ENCODE measurements around the gene PBX4. TPM values are rescaled to one million over a fixed set of nuclear protein-coding genes. Genes with fewer than 3 reads are reported as not detected.

PBX4 gene
- total and polyA plus RNA-seq, 12 donors = 0.28 to 6.3 (median 0.81) TPM; not detected in 4

DNA sequence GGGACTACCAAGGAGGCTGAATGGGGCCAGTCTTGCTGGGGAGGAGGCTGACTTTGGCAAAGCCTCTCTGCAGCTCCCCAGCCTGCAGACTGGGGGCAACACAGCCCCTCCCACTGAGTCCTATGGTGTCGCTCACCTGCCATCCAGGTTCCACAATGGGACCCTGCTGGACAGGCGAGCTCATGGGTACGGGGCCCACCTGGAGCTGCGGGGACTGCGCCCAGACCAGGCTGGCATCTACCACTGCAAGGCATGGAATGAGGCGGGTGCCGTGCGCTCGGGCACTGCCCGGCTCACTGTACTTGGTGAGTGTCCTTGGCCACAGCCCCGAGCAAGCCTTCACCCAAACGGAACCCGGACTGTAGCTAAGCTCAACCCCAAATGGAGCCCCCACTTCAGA, 75.4 kb downstream of the PBX4 start:
- no peak for TF ChIP-seq POLR2A (IDR thresholded peaks at IDR 0.05)
- TF ChIP-seq CTCF (IDR thresholded peaks at IDR 0.05) = no peak
- Histone ChIP-seq H3K4me3 (no peak overlapping the region), H3K4me1 (replicated peaks in 1 of 2) (peaks cover 4 to 11% of the 10 kb centered on the region in 2 donors), H3K27me3 (peaks cover 47% of the 10 kb centered on the region), H3K36me3 (replicated peaks in 1 of 2) (no peaks in the 10 kb centered on the region), H3K9me3 (replicated peaks in 1 of 3) (no peaks in the 10 kb centered on the region), H3K27ac (no peak overlapping the region)
- DNase-seq = no peak
- intact Hi-C loops (cut with DNase I) = no loop called here
- 76 to 81% (median 79%) methylated on average over 4 to 13 of the region's 13 CpGs for WGBS, 4 donors

- 61 to 78% (median 73%) methylated on average over 10 to 12 of the region's 12 CpGs for WGBS, 4 donors
- H3K36me3 ChIP-seq (replicated peaks in 1 of 2) = no peaks in the 10 kb centered on the region
- no peak overlapping the region for H3K27ac ChIP-seq
- H3K27me3 ChIP-seq = peaks cover 51% of the 10 kb centered on the region
- intact Hi-C loops (cut with DNase I) = no loop called here
- H3K9me3 ChIP-seq (replicated peaks in 1 of 3) = no peaks in the 10 kb centered on the region
- DNase-seq = no peak
- TF ChIP-seq POLR2A (IDR thresholded peaks at IDR 0.05) = no peak
- no peak for TF ChIP-seq CTCF (IDR thresholded peaks at IDR 0.05)
- H3K4me1 ChIP-seq (replicated peaks in 1 of 2) = peaks cover 4 to 16% of the 10 kb centered on the region in 2 donors
- H3K4me3 ChIP-seq = no peak overlapping the region
These were observed 76.0 kb downstream of the PBX4 start for GRCh38 chr19:19542507-19542906.

DNA sequence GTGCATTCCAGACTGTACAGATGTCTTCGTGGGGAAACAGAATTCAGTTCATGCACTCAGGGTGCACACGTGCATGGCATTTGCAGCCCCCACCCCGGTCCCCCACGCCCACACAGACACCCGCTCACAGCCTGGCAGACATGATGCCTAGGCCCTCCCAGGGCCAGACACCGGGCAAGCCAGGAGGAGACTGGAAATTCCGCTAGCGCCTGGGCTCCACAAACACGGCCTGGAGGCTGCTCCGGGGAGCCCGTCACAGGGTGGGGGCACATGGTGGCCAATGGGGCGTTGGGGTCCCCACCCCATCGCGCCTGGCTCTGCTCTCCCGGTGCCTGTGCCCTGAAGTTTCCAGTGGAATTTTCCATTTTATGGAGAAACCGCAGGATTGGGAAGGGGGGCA, 76.9 kb downstream of the PBX4 start:
- DNase-seq = no peak
- Histone ChIP-seq H3K36me3 (replicated peaks in 1 of 2) (no peaks in the 10 kb centered on the region), H3K27ac (no peak overlapping the region), H3K27me3 (peaks cover 51% of the 10 kb centered on the region), H3K9me3 (replicated peaks in 1 of 3) (no peaks in the 10 kb centered on the region), H3K4me3 (no peak overlapping the region), H3K4me1 (replicated peaks in 1 of 2) (peaks cover 4 to 19% of the 10 kb centered on the region in 2 donors)
- WGBS, 4 donors = 63 to 80% (median 67%) methylated on average over 8 to 16 of the region's 16 CpGs
- intact Hi-C loops (cut with DNase I) = no loop called here
- no peak for TF ChIP-seq CTCF (IDR thresholded peaks at IDR 0.05)
- TF ChIP-seq POLR2A (IDR thresholded peaks at IDR 0.05) = no peak

- intact Hi-C loops (cut with DNase I) = no loop called here
- peaks cover 4 to 19% of the 10 kb centered on the region in 2 donors for H3K4me1 ChIP-seq (replicated peaks in 1 of 2)
- H3K9me3 ChIP-seq (replicated peaks in 1 of 3) = no peaks in the 10 kb centered on the region
- H3K27ac ChIP-seq = no peak overlapping the region
- peaks cover 51% of the 10 kb centered on the region for H3K27me3 ChIP-seq
- no peak for DNase-seq
- TF ChIP-seq CTCF (IDR thresholded peaks at IDR 0.05) = no peak
- TF ChIP-seq POLR2A (IDR thresholded peaks at IDR 0.05) = no peak
- no peaks in the 10 kb centered on the region for H3K36me3 ChIP-seq (replicated peaks in 1 of 2)
- 1 to 10% (median 6%) methylated on average over 15 to 45 of the region's 45 CpGs for WGBS, 4 donors
- peak overlapping the region in 1 of 4 donors; percentile 19 for H3K4me3 ChIP-seq
These were observed 77.6 kb downstream of the PBX4 start for GRCh38 chr19:19540715-19541515.

Data from adrenal gland (tissue), 12 donors.